Nephron (organoid): ENCODE measurements around the gene TBL1X.

ENCODE experiments used
- H3K27ac Mint-ChIP-seq, 3 experiments: 2 replicates each; pipeline ENCODE4 v1.8.0; 2020; ENCODE audit warnings: mixed read lengths in 3 of 3, mild to moderate bottlenecking in 2 of 3, moderate library complexity in 1 of 3
- H3K27me3 Mint-ChIP-seq: 2 replicates; pipeline ENCODE4 v1.8.0; 2021; ENCODE audit warnings: low read depth, mild to moderate bottlenecking, moderate library complexity, mixed read lengths
- H3K36me3 Mint-ChIP-seq: 2 replicates; pipeline ENCODE4 v1.8.0; 2020; ENCODE audit warnings: low read depth, mixed read lengths
- H3K4me1 Mint-ChIP-seq: 2 replicates; pipeline ENCODE4 v1.8.0; 2020; ENCODE audit warnings: mixed read lengths
- H3K4me3 Mint-ChIP-seq, 3 experiments: 2 replicates each; pipeline ENCODE4 v1.8.0; 2020; ENCODE audit warnings: mild to moderate bottlenecking in 3 of 3, mixed read lengths in 3 of 3, moderate library complexity in 2 of 3
- H3K9me3 Mint-ChIP-seq: 2 replicates; pipeline ENCODE4 v1.8.0; 2020; ENCODE audit warnings: mixed read lengths
- CTCF ChIP-seq, 3 experiments: fragments of 200-600 bp; sonication (generic); IDR thresholded peaks; one replicate each; pipeline ENCODE4 v1.5.0; 2021; ENCODE audit warnings: antibody characterized with exemption in 3 of 3; ENCODE audit not compliant: unreplicated experiment in 3 of 3

Gene TBL1X

GRCh38 chrX:9657590-9658256 is 192.9 kb downstream of the TBL1X start:
- TF ChIP-seq CTCF (IDR thresholded peaks at IDR 0.05; ENCODE audit: unreplicated experiment in 3 of 3): no peak
- Mint-ChIP-seq H3K9me3 (peaks cover 4% of the 10 kb centered on the region), H3K27ac (no peak overlapping the region), H3K27me3 (no peaks in the 10 kb centered on the region), H3K4me1 (peaks cover 7% of the 10 kb centered on the region), H3K4me3 (no peak overlapping the region), H3K36me3 (peaks cover 73% of the 10 kb centered on the region)

- Mint-ChIP-seq H3K27me3 (no peaks in the 10 kb centered on the region), H3K36me3 (peaks cover 74% of the 10 kb centered on the region), H3K9me3 (peaks cover 4% of the 10 kb centered on the region), H3K4me3 (no peak overlapping the region), H3K27ac (no peak overlapping the region), H3K4me1 (peaks cover 7% of the 10 kb centered on the region)
- no peak for TF ChIP-seq CTCF (IDR thresholded peaks at IDR 0.05; ENCODE audit: unreplicated experiment in 3 of 3)
These were observed 193.6 kb downstream of the TBL1X start for GRCh38 chrX:9658409-9658808.

GRCh38 chrX:9659571-9660195 is 194.8 kb downstream of the TBL1X start:
- no peak for TF ChIP-seq CTCF (IDR thresholded peaks at IDR 0.05; ENCODE audit: unreplicated experiment in 3 of 3)
- Mint-ChIP-seq H3K4me1 (peaks cover 7% of the 10 kb centered on the region), H3K4me3 (no peak overlapping the region), H3K36me3 (peaks cover 74% of the 10 kb centered on the region), H3K27me3 (no peaks in the 10 kb centered on the region), H3K27ac (no peak overlapping the region), H3K9me3 (peaks cover 4% of the 10 kb centered on the region)

GRCh38 chrX:9662148-9662547 is 197.3 kb downstream of the TBL1X start:
- no peak for TF ChIP-seq CTCF (IDR thresholded peaks at IDR 0.05; ENCODE audit: unreplicated experiment in 3 of 3)
- peaks cover 9% of the 10 kb centered on the region for H3K9me3 Mint-ChIP-seq
- no peak overlapping the region for H3K27ac Mint-ChIP-seq
- no peaks in the 10 kb centered on the region for H3K27me3 Mint-ChIP-seq
- H3K36me3 Mint-ChIP-seq: peaks cover 71% of the 10 kb centered on the region
- peaks cover 7% of the 10 kb centered on the region for H3K4me1 Mint-ChIP-seq
- H3K4me3 Mint-ChIP-seq: no peak overlapping the region

- peaks cover 9% of the 10 kb centered on the region for H3K9me3 Mint-ChIP-seq
- no peak overlapping the region for H3K27ac Mint-ChIP-seq
- no peak overlapping the region for H3K4me3 Mint-ChIP-seq
- H3K27me3 Mint-ChIP-seq: no peaks in the 10 kb centered on the region
- H3K4me1 Mint-ChIP-seq: peaks cover 4% of the 10 kb centered on the region
- no peak for TF ChIP-seq CTCF (IDR thresholded peaks at IDR 0.05; ENCODE audit: unreplicated experiment in 3 of 3)
- H3K36me3 Mint-ChIP-seq: peaks cover 66% of the 10 kb centered on the region
These were observed 198.4 kb downstream of the TBL1X start for GRCh38 chrX:9663216-9663615.

GRCh38 chrX:9664224-9664623 is 199.4 kb downstream of the TBL1X start:
- H3K27me3 Mint-ChIP-seq: no peaks in the 10 kb centered on the region
- peaks cover 9% of the 10 kb centered on the region for H3K9me3 Mint-ChIP-seq
- peaks cover 62% of the 10 kb centered on the region for H3K36me3 Mint-ChIP-seq
- no peaks in the 10 kb centered on the region for H3K4me1 Mint-ChIP-seq
- TF ChIP-seq CTCF (IDR thresholded peaks at IDR 0.05; ENCODE audit: unreplicated experiment in 3 of 3): no peak
- H3K4me3 Mint-ChIP-seq: no peak overlapping the region
- H3K27ac Mint-ChIP-seq: no peak overlapping the region
